ENCODE results near the gene CDK19. TPM values are rescaled to one million over a fixed set of nuclear protein-coding genes. Genes with fewer than 3 reads are reported as not detected.
A peak's percentile ranks its signal among the peaks of the same experiment; 100 is the strongest.

CDK19 gene
- total and polyA plus RNA-seq, 2 of the 13 experiments (the other 11 are each of a cell fraction or from before 2014, with no cell fraction given): 13.4 to 27.0 TPM

GRCh38 chr6:110814102-110815014, 911 bp downstream of the CDK19 start (continued):
- peak; percentile 47 for TF ChIP-seq MED8 (CRISPR knock-in tag; IDR thresholded peaks at IDR 0.05; ENCODE audit: insufficient replicate concordance)
- no peak for TF ChIP-seq CERS6 (CRISPR knock-in tag; IDR thresholded peaks at IDR 0.05)
- TF ChIP-seq FLYWCH1 (CRISPR knock-in tag; IDR thresholded peaks at IDR 0.05): no peak
- TF ChIP-seq, protein P1, sequence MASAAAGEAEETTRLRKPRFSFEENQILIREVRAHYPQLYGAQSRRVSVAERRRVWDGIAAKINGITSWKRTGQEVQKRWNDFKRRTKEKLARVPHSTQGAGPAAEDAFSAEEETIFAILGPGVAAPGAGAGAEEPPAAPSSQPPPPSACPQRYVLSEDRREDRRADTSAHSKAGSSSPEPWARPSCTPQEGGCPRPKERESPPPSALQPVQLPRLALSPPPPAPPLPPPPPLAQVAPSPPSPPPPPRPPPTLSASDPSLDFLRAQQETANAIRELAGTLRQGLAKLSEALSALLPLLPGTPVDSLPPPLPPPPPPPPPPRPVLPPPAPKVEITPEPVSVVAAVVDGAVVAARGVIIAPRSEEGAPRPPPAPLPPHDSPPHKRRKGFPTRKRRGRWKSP (CRISPR knock-in tag; IDR thresholded peaks at IDR 0.05): peak; percentile 8; the same call in 1 of the 2 replicates
- TF ChIP-seq ZFP90 (CRISPR knock-in tag; IDR thresholded peaks at IDR 0.05; ENCODE audit: borderline replicate concordance): peak; percentile 57
- no peak for TF ChIP-seq LRRFIP1 (CRISPR knock-in tag; conservative IDR thresholded peaks at IDR 0.05)
- no peak for TF ChIP-seq BRD4 (CRISPR knock-in tag; IDR thresholded peaks at IDR 0.05)
- TF ChIP-seq IKZF5 (CRISPR knock-in tag; IDR thresholded peaks at IDR 0.05): no peak
- peak; percentile 50 for TF ChIP-seq IKZF4 (CRISPR knock-in tag; IDR thresholded peaks at IDR 0.05; ENCODE audit: borderline replicate concordance, low read depth, not compliant biosample characterization)
- no peak for TF ChIP-seq HCFC1 (IDR thresholded peaks at IDR 0.05; ENCODE audit: low read depth, low read length)
- 0 out of 2 replicates have a peak, but pooled peaks have one; percentile 52 for TF ChIP-seq ZNF841 (CRISPR knock-in tag; IDR thresholded peaks at IDR 0.05; ENCODE audit: borderline replicate concordance)
- TF ChIP-seq ZBTB46 (CRISPR knock-in tag; IDR thresholded peaks at IDR 0.05; ENCODE audit: borderline replicate concordance): 0 out of 2 replicates have a peak, but pooled peaks have one; percentile 45
- no peak for TF ChIP-seq ATAD3A (CRISPR knock-in tag; IDR thresholded peaks at IDR 0.05)
- peak; percentile 32; the same call in 1 of the 2 replicates for TF ChIP-seq ZNF263 (CRISPR knock-in tag; IDR thresholded peaks at IDR 0.05)
- no peak for TF ChIP-seq ZNF451 (CRISPR knock-in tag; IDR thresholded peaks at IDR 0.05)
- TF ChIP-seq TAF1 (CRISPR knock-in tag; IDR thresholded peaks at IDR 0.05): no peak; the same call in 1 of the 2 replicates
- no peak for TF ChIP-seq SOX6 (IDR thresholded peaks at IDR 0.05)
- TF ChIP-seq SOX6 (CRISPR knock-in tag; IDR thresholded peaks at IDR 0.05): 0 out of 2 replicates have a peak, but pooled peaks have one; percentile 14
- TF ChIP-seq, protein P2, sequence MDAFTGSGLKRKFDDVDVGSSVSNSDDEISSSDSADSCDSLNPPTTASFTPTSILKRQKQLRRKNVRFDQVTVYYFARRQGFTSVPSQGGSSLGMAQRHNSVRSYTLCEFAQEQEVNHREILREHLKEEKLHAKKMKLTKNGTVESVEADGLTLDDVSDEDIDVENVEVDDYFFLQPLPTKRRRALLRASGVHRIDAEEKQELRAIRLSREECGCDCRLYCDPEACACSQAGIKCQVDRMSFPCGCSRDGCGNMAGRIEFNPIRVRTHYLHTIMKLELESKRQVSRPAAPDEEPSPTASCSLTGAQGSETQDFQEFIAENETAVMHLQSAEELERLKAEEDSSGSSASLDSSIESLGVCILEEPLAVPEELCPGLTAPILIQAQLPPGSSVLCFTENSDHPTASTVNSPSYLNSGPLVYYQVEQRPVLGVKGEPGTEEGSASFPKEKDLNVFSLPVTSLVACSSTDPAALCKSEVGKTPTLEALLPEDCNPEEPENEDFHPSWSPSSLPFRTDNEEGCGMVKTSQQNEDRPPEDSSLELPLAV (CRISPR knock-in tag; conservative IDR thresholded peaks at IDR 0.05; ENCODE audit: low read depth): no peak

Data from HepG2 (cell line).